Measurements from ENCODE around the gene HOOK2. TPM values are rescaled to one million over a fixed set of nuclear protein-coding genes. Genes with fewer than 3 reads are reported as not detected.

The HOOK2 gene
- polyA plus RNA-seq, 2 donors: 47.9 to 103 TPM

GRCh38 chr19:12757544-12758274, 17.6 kb downstream of the HOOK2 start:
- Histone ChIP-seq H3K4me1 (ENCODE audit: control insufficient read depth in 2 of 2, insufficient read depth in 2 of 2, low read length in 1 of 2) (peaks cover 0 to 2% of the 10 kb centered on the region in 2 donors), H3K27me3 (ENCODE audit: control insufficient read depth in 1 of 2, insufficient read depth in 2 of 2, low read length in 2 of 2) (no peaks in the 10 kb centered on the region), H3K36me3 (ENCODE audit: control insufficient read depth in 2 of 2, insufficient read depth in 2 of 2, low read length in 1 of 2) (peaks cover 0 to 6% of the 10 kb centered on the region in 2 donors), H3K9me3 (ENCODE audit: control insufficient read depth in 2 of 2, insufficient read depth in 1 of 2, low read depth in 1 of 2, low read length in 1 of 2) (no peaks in the 10 kb centered on the region), H3K4me3 (ENCODE audit: low read depth in 1 of 2, low read length in 2 of 2) (peak overlapping the region; percentile 32 to 39), H3K27ac (ENCODE audit: low read depth in 2 of 2, low read length in 1 of 2) (no peak overlapping the region)
- 6% methylated on average over 49 to 60 of the region's 60 CpGs for WGBS, 2 donors

GRCh38 chr19:12756150-12756883, 19.0 kb downstream of the HOOK2 start:
- peaks cover 0 to 2% of the 10 kb centered on the region in 2 donors for H3K4me1 ChIP-seq (ENCODE audit: control insufficient read depth in 2 of 2, insufficient read depth in 2 of 2, low read length in 1 of 2)
- no peaks in the 10 kb centered on the region for H3K9me3 ChIP-seq (ENCODE audit: control insufficient read depth in 2 of 2, insufficient read depth in 1 of 2, low read depth in 1 of 2, low read length in 1 of 2)
- H3K4me3 ChIP-seq (ENCODE audit: low read depth in 1 of 2, low read length in 2 of 2): no peak overlapping the region
- WGBS, 2 donors: 86 to 88% methylated on average over 19 of the region's 19 CpGs
- H3K27me3 ChIP-seq (ENCODE audit: control insufficient read depth in 1 of 2, insufficient read depth in 2 of 2, low read length in 2 of 2): no peaks in the 10 kb centered on the region
- H3K27ac ChIP-seq (ENCODE audit: low read depth in 2 of 2, low read length in 1 of 2): no peak overlapping the region
- no peaks in the 10 kb centered on the region for H3K36me3 ChIP-seq (ENCODE audit: control insufficient read depth in 2 of 2, insufficient read depth in 2 of 2, low read length in 1 of 2)

GRCh38 chr19:12754465-12755196, 20.7 kb downstream of the HOOK2 start:
- peaks cover 0 to 12% of the 10 kb centered on the region in 2 donors for H3K4me1 ChIP-seq (ENCODE audit: control insufficient read depth in 2 of 2, insufficient read depth in 2 of 2, low read length in 1 of 2)
- no peaks in the 10 kb centered on the region for H3K36me3 ChIP-seq (ENCODE audit: control insufficient read depth in 2 of 2, insufficient read depth in 2 of 2, low read length in 1 of 2)
- H3K9me3 ChIP-seq (ENCODE audit: control insufficient read depth in 2 of 2, insufficient read depth in 1 of 2, low read depth in 1 of 2, low read length in 1 of 2): no peaks in the 10 kb centered on the region
- H3K4me3 ChIP-seq (ENCODE audit: low read depth in 1 of 2, low read length in 2 of 2): no peak overlapping the region
- no peak overlapping the region for H3K27ac ChIP-seq (ENCODE audit: low read depth in 2 of 2, low read length in 1 of 2)
- H3K27me3 ChIP-seq (ENCODE audit: control insufficient read depth in 1 of 2, insufficient read depth in 2 of 2, low read length in 2 of 2): no peaks in the 10 kb centered on the region
- WGBS, 2 donors: 70 to 75% methylated on average over 49 to 50 of the region's 50 CpGs

GRCh38 chr19:12752056-12752781, 23.1 kb downstream of the HOOK2 start:
- Histone ChIP-seq H3K4me3 (ENCODE audit: low read depth in 1 of 2, low read length in 2 of 2) (no peak overlapping the region), H3K27ac (ENCODE audit: low read depth in 2 of 2, low read length in 1 of 2) (no peak overlapping the region), H3K9me3 (ENCODE audit: control insufficient read depth in 2 of 2, insufficient read depth in 1 of 2, low read depth in 1 of 2, low read length in 1 of 2) (peaks cover 0 to under 1% of the 10 kb centered on the region in 2 donors), H3K36me3 (ENCODE audit: control insufficient read depth in 2 of 2, insufficient read depth in 2 of 2, low read length in 1 of 2) (peaks cover 0 to 7% of the 10 kb centered on the region in 2 donors), H3K4me1 (ENCODE audit: control insufficient read depth in 2 of 2, insufficient read depth in 2 of 2, low read length in 1 of 2) (peaks cover 0 to 14% of the 10 kb centered on the region in 2 donors), H3K27me3 (ENCODE audit: control insufficient read depth in 1 of 2, insufficient read depth in 2 of 2, low read length in 2 of 2) (no peaks in the 10 kb centered on the region)
- 68 to 71% methylated on average over 23 of the region's 23 CpGs for WGBS, 2 donors

- H3K27ac ChIP-seq (ENCODE audit: low read depth in 2 of 2, low read length in 1 of 2): peak within 1 kb of the TSS in 1 of 2 donors; percentile 7
- H3K4me1 ChIP-seq (ENCODE audit: control insufficient read depth in 2 of 2, insufficient read depth in 2 of 2, low read length in 1 of 2): peaks cover 0 to 14% of the 10 kb centered on the region in 2 donors
- H3K27me3 ChIP-seq (ENCODE audit: control insufficient read depth in 1 of 2, insufficient read depth in 2 of 2, low read length in 2 of 2): no peaks in the 10 kb centered on the region
- H3K4me3 ChIP-seq (ENCODE audit: low read depth in 1 of 2, low read length in 2 of 2): no peak within 1 kb of the TSS
- H3K9me3 ChIP-seq (ENCODE audit: control insufficient read depth in 2 of 2, insufficient read depth in 1 of 2, low read depth in 1 of 2, low read length in 1 of 2): peaks cover 0 to 3% of the 10 kb centered on the region in 2 donors
- WGBS, 2 donors: 31 to 39% methylated on average over 14 of the region's 14 CpGs
- H3K36me3 ChIP-seq (ENCODE audit: control insufficient read depth in 2 of 2, insufficient read depth in 2 of 2, low read length in 1 of 2): peaks cover 0 to 11% of the 10 kb centered on the region in 2 donors
These were observed 23.7 kb downstream of the HOOK2 start, which contains the start of gene BEST2 for GRCh38 chr19:12751635-12752034. Gene BEST2, plus strand, starts transcription at chr19:12751791. Its CDS starts 802 bp downstream, at chr19:12752593.

- H3K4me1 ChIP-seq (ENCODE audit: control insufficient read depth in 2 of 2, insufficient read depth in 2 of 2, low read length in 1 of 2): peaks cover 0 to 14% of the 10 kb centered on the region in 2 donors
- H3K36me3 ChIP-seq (ENCODE audit: control insufficient read depth in 2 of 2, insufficient read depth in 2 of 2, low read length in 1 of 2): peaks cover 3 to 16% of the 10 kb centered on the region in 2 donors
- peaks cover 0 to 3% of the 10 kb centered on the region in 2 donors for H3K9me3 ChIP-seq (ENCODE audit: control insufficient read depth in 2 of 2, insufficient read depth in 1 of 2, low read depth in 1 of 2, low read length in 1 of 2)
- 48 to 65% methylated on average over 9 of the region's 9 CpGs for WGBS, 2 donors
- no peaks in the 10 kb centered on the region for H3K27me3 ChIP-seq (ENCODE audit: control insufficient read depth in 1 of 2, insufficient read depth in 2 of 2, low read length in 2 of 2)
- H3K4me3 ChIP-seq (ENCODE audit: low read depth in 1 of 2, low read length in 2 of 2): no peak overlapping the region
- peak overlapping the region in 1 of 2 donors; percentile 7 for H3K27ac ChIP-seq (ENCODE audit: low read depth in 2 of 2, low read length in 1 of 2)
These were observed 24.5 kb downstream of the HOOK2 start for GRCh38 chr19:12750851-12751250.

- WGBS, 2 donors: 18 to 27% methylated on average over 23 to 24 of the region's 24 CpGs
- Histone ChIP-seq H3K9me3 (ENCODE audit: control insufficient read depth in 2 of 2, insufficient read depth in 1 of 2, low read depth in 1 of 2, low read length in 1 of 2) (peaks cover 0 to 3% of the 10 kb centered on the region in 2 donors), H3K27me3 (ENCODE audit: control insufficient read depth in 1 of 2, insufficient read depth in 2 of 2, low read length in 2 of 2) (no peaks in the 10 kb centered on the region), H3K4me1 (ENCODE audit: control insufficient read depth in 2 of 2, insufficient read depth in 2 of 2, low read length in 1 of 2) (peaks cover 0 to 17% of the 10 kb centered on the region in 2 donors), H3K36me3 (ENCODE audit: control insufficient read depth in 2 of 2, insufficient read depth in 2 of 2, low read length in 1 of 2) (peaks cover 3 to 24% of the 10 kb centered on the region in 2 donors), H3K4me3 (ENCODE audit: low read depth in 1 of 2, low read length in 2 of 2) (no peak overlapping the region), H3K27ac (ENCODE audit: low read depth in 2 of 2, low read length in 1 of 2) (no peak overlapping the region)
These were observed 25.3 kb downstream of the HOOK2 start for GRCh38 chr19:12749938-12750521.

GRCh38 chr19:12748489-12748888, 26.9 kb downstream of the HOOK2 start:
- H3K27ac ChIP-seq (ENCODE audit: low read depth in 2 of 2, low read length in 1 of 2): no peak overlapping the region
- H3K9me3 ChIP-seq (ENCODE audit: control insufficient read depth in 2 of 2, insufficient read depth in 1 of 2, low read depth in 1 of 2, low read length in 1 of 2): peaks cover 0 to 3% of the 10 kb centered on the region in 2 donors
- WGBS, 2 donors: 53 to 63% methylated on average over 6 of the region's 6 CpGs
- no peak overlapping the region for H3K4me3 ChIP-seq (ENCODE audit: low read depth in 1 of 2, low read length in 2 of 2)
- peaks cover 3 to 24% of the 10 kb centered on the region in 2 donors for H3K36me3 ChIP-seq (ENCODE audit: control insufficient read depth in 2 of 2, insufficient read depth in 2 of 2, low read length in 1 of 2)
- H3K27me3 ChIP-seq (ENCODE audit: control insufficient read depth in 1 of 2, insufficient read depth in 2 of 2, low read length in 2 of 2): no peaks in the 10 kb centered on the region
- peaks cover 0 to 15% of the 10 kb centered on the region in 2 donors for H3K4me1 ChIP-seq (ENCODE audit: control insufficient read depth in 2 of 2, insufficient read depth in 2 of 2, low read length in 1 of 2)
